ENCODE results near the gene SLC24A1.

Gene SLC24A1

GRCh38 chr15:65682404-65682911, 60.7 kb downstream of the SLC24A1 start:
- H3K4me1 ChIP-seq (ENCODE audit: insufficient read depth, low read length), result no peaks in the 10 kb centered on the region
- H3K79me2 ChIP-seq (ENCODE audit: insufficient read depth, low read length), result no peaks in the 10 kb centered on the region
- no peaks in the 10 kb centered on the region for H4K20me1 ChIP-seq (ENCODE audit: insufficient read depth, low read length)
- H3K4me3 ChIP-seq (ENCODE audit: low read depth in 1 of 2, low read length in 2 of 2), result no peak overlapping the region
- no peak overlapping the region for H3K4me2 ChIP-seq (ENCODE audit: insufficient read depth, low read length)
- TF ChIP-seq, protein P1, sequence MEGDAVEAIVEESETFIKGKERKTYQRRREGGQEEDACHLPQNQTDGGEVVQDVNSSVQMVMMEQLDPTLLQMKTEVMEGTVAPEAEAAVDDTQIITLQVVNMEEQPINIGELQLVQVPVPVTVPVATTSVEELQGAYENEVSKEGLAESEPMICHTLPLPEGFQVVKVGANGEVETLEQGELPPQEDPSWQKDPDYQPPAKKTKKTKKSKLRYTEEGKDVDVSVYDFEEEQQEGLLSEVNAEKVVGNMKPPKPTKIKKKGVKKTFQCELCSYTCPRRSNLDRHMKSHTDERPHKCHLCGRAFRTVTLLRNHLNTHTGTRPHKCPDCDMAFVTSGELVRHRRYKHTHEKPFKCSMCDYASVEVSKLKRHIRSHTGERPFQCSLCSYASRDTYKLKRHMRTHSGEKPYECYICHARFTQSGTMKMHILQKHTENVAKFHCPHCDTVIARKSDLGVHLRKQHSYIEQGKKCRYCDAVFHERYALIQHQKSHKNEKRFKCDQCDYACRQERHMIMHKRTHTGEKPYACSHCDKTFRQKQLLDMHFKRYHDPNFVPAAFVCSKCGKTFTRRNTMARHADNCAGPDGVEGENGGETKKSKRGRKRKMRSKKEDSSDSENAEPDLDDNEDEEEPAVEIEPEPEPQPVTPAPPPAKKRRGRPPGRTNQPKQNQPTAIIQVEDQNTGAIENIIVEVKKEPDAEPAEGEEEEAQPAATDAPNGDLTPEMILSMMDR (IDR thresholded peaks at IDR 0.05; ENCODE audit: borderline replicate concordance, extremely low read depth, low read length, poor library complexity, severe bottlenecking), result no peak
- no peak for TF ChIP-seq EZH2 (IDR thresholded peaks at IDR 0.05; ENCODE audit: borderline replicate concordance, low read depth, low read length, severe bottlenecking)
- H3K27me3 ChIP-seq (ENCODE audit: insufficient read depth, low read length, poor library complexity), result no peaks in the 10 kb centered on the region
- H3K27ac ChIP-seq (ENCODE audit: low read length), result no peak overlapping the region
- ATAC-seq (ENCODE audit: insufficient read depth, low read depth), result no peak
- no peaks in the 10 kb centered on the region for H3K36me3 ChIP-seq (ENCODE audit: insufficient read depth, low read length)
- no peak overlapping the region for H3K9ac ChIP-seq (ENCODE audit: low read depth, low read length)
- no peak overlapping the region for H2AFZ ChIP-seq (ENCODE audit: low read depth, low read length)
- no peaks in the 10 kb centered on the region for H3K9me3 ChIP-seq (ENCODE audit: insufficient read depth, low read length, severe bottlenecking)
- no peak for DNase-seq

DNA sequence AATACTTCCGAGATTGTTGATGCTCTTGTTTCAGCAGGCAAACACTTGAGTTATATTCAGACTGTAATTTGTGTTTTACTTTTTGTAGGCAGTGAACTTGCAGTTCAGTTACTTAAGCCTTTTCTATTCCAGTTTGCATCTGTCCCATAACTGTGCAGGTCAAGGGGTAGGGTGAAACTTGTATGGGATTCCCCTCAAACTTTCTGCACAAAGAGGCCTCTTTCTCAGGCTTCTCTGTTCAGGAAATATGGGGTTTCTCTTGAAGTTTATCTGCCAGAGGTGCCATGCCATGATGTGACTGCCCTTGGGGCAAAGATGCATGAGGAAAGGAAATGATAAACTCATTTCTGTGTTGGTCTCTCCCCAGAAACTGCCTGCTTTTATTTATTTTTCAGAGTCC, 66.7 kb downstream of the SLC24A1 start:
- no peaks in the 10 kb centered on the region for H3K9me3 ChIP-seq (ENCODE audit: insufficient read depth, low read length, severe bottlenecking)
- no peak overlapping the region for H2AFZ ChIP-seq (ENCODE audit: low read depth, low read length)
- no peak overlapping the region for H3K9ac ChIP-seq (ENCODE audit: low read depth, low read length)
- H3K79me2 ChIP-seq (ENCODE audit: insufficient read depth, low read length), result no peaks in the 10 kb centered on the region
- H3K27me3 ChIP-seq (ENCODE audit: insufficient read depth, low read length, poor library complexity), result no peaks in the 10 kb centered on the region
- ATAC-seq (ENCODE audit: insufficient read depth, low read depth), result no peak
- no peak for TF ChIP-seq EZH2 (IDR thresholded peaks at IDR 0.05; ENCODE audit: borderline replicate concordance, low read depth, low read length, severe bottlenecking)
- TF ChIP-seq, protein P1 (IDR thresholded peaks at IDR 0.05; ENCODE audit: borderline replicate concordance, extremely low read depth, low read length, poor library complexity, severe bottlenecking), result no peak
- H3K36me3 ChIP-seq (ENCODE audit: insufficient read depth, low read length), result peaks cover 15% of the 10 kb centered on the region
- no peak for DNase-seq
- H4K20me1 ChIP-seq (ENCODE audit: insufficient read depth, low read length), result no peaks in the 10 kb centered on the region
- H3K4me3 ChIP-seq (ENCODE audit: low read depth in 1 of 2, low read length in 2 of 2), result no peak overlapping the region
- H3K4me2 ChIP-seq (ENCODE audit: insufficient read depth, low read length), result no peak overlapping the region
- no peaks in the 10 kb centered on the region for H3K4me1 ChIP-seq (ENCODE audit: insufficient read depth, low read length)
- no peak overlapping the region for H3K27ac ChIP-seq (ENCODE audit: low read length)

DNA sequence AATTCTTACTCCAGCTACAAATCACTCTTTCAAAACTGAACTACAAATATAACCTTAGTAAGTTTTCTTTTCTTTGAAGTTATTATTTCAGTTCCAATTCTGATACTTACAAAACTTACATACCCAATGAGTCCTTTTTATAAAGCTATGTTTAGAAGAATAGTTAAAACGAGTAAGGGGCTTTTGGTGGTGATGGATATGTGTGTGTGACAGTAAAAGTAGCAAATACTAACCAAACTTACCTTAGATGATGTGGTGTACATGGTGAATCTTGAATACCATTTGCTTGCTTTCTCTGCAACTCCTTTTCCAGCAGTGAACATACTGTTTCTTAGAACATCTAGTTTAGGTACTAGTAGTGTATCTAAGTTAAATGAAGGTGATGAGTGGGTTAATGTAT, 68.4 kb downstream of the SLC24A1 start:
- ATAC-seq (ENCODE audit: insufficient read depth, low read depth) (no peak), DNase-seq (no peak)
- Histone ChIP-seq H3K4me2 (ENCODE audit: insufficient read depth, low read length) (no peak overlapping the region), H2AFZ (ENCODE audit: low read depth, low read length) (no peak overlapping the region), H3K79me2 (ENCODE audit: insufficient read depth, low read length) (no peaks in the 10 kb centered on the region), H3K9ac (ENCODE audit: low read depth, low read length) (no peak overlapping the region), H3K27ac (ENCODE audit: low read length) (no peak overlapping the region), H3K4me1 (ENCODE audit: insufficient read depth, low read length) (no peaks in the 10 kb centered on the region), H4K20me1 (ENCODE audit: insufficient read depth, low read length) (no peaks in the 10 kb centered on the region), H3K36me3 (ENCODE audit: insufficient read depth, low read length) (peaks cover 15% of the 10 kb centered on the region), H3K4me3 (ENCODE audit: low read depth in 1 of 2, low read length in 2 of 2) (no peak overlapping the region), H3K27me3 (ENCODE audit: insufficient read depth, low read length, poor library complexity) (no peaks in the 10 kb centered on the region), H3K9me3 (ENCODE audit: insufficient read depth, low read length, severe bottlenecking) (no peaks in the 10 kb centered on the region)
- TF ChIP-seq, protein P1 (IDR thresholded peaks at IDR 0.05; ENCODE audit: borderline replicate concordance, extremely low read depth, low read length, poor library complexity, severe bottlenecking), result no peak

DNA sequence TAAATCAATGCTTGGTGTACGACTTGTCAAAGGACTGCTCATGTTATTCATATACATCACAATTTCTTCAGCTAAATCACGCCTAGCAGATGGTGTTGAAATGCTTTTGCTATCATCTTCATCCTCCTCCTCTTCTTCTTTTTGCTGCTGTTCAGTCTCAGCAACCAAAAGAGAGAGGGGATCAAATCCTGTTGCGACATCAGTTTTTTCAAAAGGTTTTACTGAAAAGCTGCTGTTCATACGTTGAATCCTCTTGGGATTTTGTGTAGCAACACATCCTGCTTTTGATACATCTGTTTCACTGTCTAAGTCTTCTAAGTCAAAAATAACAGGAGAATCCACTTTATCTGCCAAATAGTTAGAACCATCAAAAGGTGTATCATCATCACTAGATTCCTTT, 69.0 kb downstream of the SLC24A1 start:
- H3K36me3 ChIP-seq (ENCODE audit: insufficient read depth, low read length), result peaks cover 15% of the 10 kb centered on the region
- no peak for DNase-seq
- TF ChIP-seq EZH2 (IDR thresholded peaks at IDR 0.05; ENCODE audit: borderline replicate concordance, low read depth, low read length, severe bottlenecking), result no peak
- TF ChIP-seq, protein P1 (IDR thresholded peaks at IDR 0.05; ENCODE audit: borderline replicate concordance, extremely low read depth, low read length, poor library complexity, severe bottlenecking), result no peak
- H3K4me3 ChIP-seq (ENCODE audit: low read depth in 1 of 2, low read length in 2 of 2), result no peak overlapping the region
- ATAC-seq (ENCODE audit: insufficient read depth, low read depth), result no peak
- H2AFZ ChIP-seq (ENCODE audit: low read depth, low read length), result no peak overlapping the region
- no peaks in the 10 kb centered on the region for H3K9me3 ChIP-seq (ENCODE audit: insufficient read depth, low read length, severe bottlenecking)
- no peak overlapping the region for H3K9ac ChIP-seq (ENCODE audit: low read depth, low read length)
- no peaks in the 10 kb centered on the region for H3K4me1 ChIP-seq (ENCODE audit: insufficient read depth, low read length)
- no peaks in the 10 kb centered on the region for H4K20me1 ChIP-seq (ENCODE audit: insufficient read depth, low read length)
- H3K79me2 ChIP-seq (ENCODE audit: insufficient read depth, low read length), result no peaks in the 10 kb centered on the region
- H3K27ac ChIP-seq (ENCODE audit: low read length), result no peak overlapping the region
- no peaks in the 10 kb centered on the region for H3K27me3 ChIP-seq (ENCODE audit: insufficient read depth, low read length, poor library complexity)
- no peak overlapping the region for H3K4me2 ChIP-seq (ENCODE audit: insufficient read depth, low read length)

All from DND-41 (cell line).